Sigmoid colon (tissue), 4 donors: ENCODE measurements around the gene SLC44A1.

ENCODE experiments used
- CTCF ChIP-seq, 4 experiments: fragments of 450-650 bp in 3 of 4; fragments of 200-600 bp in 1 of 4; IDR thresholded peaks; one replicate each; pipeline ENCODE4 v1.5.1; 2016 to 2019; ENCODE audit warnings: antibody characterized with exemption in 4 of 4, mild to moderate bottlenecking in 3 of 4, moderate library complexity in 2 of 4
- EP300 ChIP-seq, 4 donors: sonication (generic); formaldehyde crosslinking; IDR thresholded peaks; one replicate each; pipeline ENCODE4 v1.6.1; 2017; ENCODE audit warnings: antibody characterized with exemption in 4 of 4
- POLR2A ChIP-seq, 2 donors: fragments of 450-650 bp; IDR thresholded peaks; one replicate each; pipeline ENCODE4 v1.6.1; 2016; ENCODE audit warnings: antibody characterized with exemption in 2 of 2, mild to moderate bottlenecking in 2 of 2, moderate library complexity in 2 of 2
- POLR2AphosphoS5 ChIP-seq, 4 donors: sonication (generic); formaldehyde crosslinking; IDR thresholded peaks; one replicate each; pipeline ENCODE4 v1.6.1; 2017; ENCODE audit warnings: antibody characterized with exemption in 4 of 4

GRCh38 chr9:105447814-105448812 lies 203.7 kb downstream of the SLC44A1 start, which contains the start of gene FSD1L:
- TF ChIP-seq CTCF (IDR thresholded peaks at IDR 0.05), result no peak
- no peak for TF ChIP-seq POLR2A (IDR thresholded peaks at IDR 0.05)
- TF ChIP-seq POLR2AphosphoS5 (IDR thresholded peaks at IDR 0.05), result peak in 3 of 4 donors; percentile 65 to 68 (median 65)
- TF ChIP-seq EP300 (IDR thresholded peaks at IDR 0.05), result no peak
